ENCODE results near the gene HSDL2.

- no peak for TF ChIP-seq CTCF (conservative IDR thresholded peaks at IDR 0.05 in 1 of 2, IDR thresholded peaks at IDR 0.05 in 1 of 2; ENCODE audit: extremely low read depth in 1 of 2, insufficient read depth in 1 of 2, low read depth in 1 of 2, low read length in 2 of 2)
- TF ChIP-seq EZH2 (IDR thresholded peaks at IDR 0.05; ENCODE audit: borderline replicate concordance, low read length), result no peak
Measured at GRCh38 chr9:112520656-112521055, 140.7 kb downstream of the HSDL2 start.

Data from mammary epithelial cell (primary cell).